Measurements from ENCODE around the gene GMDS. TPM values are rescaled to one million over a fixed set of nuclear protein-coding genes. Genes with fewer than 3 reads are reported as not detected.
A peak's percentile ranks its signal among the peaks of the same experiment; 100 is the strongest.

Gene GMDS
- total and polyA plus RNA-seq, 2 of the 8 experiments (the other 6 are each of a cell fraction or from before 2014, with no cell fraction given): 16.8 to 50.0 TPM

DNA sequence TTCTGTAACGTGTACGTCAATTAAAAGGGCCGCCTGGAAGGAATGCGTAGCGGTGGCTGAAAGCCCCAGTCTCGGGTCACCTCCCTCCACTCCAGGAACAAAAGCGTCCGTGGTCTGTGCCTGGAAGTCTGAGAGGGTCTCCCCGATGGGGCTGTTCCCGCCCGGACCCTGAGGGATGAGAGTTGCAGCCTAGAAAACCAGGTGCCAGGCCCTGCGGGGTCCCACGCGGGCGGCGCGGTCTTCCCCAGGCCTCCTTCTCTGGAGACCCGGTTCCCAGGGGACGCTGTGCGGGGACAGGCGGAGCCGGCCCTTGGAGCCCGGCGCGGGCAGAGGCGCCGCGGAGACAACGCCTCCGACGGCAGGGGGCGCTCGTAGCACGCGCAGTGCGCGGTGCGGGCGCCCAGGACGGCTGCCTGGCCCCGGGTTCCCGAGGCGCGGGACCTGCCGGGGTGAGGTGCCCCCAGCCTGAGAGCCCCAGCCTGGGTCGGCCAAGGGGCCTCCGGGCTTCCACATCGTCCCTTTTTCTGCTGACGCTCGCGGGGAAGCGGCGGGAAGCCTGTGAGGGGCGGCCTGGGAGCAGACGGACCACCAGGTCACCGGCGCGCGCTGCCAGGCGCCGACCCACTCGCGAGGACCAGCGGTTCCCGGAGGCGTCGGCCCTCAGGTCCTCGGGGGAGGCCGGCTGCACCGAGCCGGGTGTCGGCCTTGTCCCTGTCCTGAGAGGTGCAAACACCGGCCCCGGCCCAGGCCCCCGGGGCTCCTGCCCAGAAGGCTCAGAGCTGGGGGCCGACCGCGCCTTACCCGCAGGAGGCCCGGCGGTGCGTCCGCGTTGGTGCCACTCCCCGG lies 641.0 kb downstream of the GMDS start:
- peak in 1 of 2 experiments; percentile 93 for DNase-seq (ENCODE audit: low read depth in 1 of 2, low spot score in 2 of 2)
- POLR2A ChIA-PET (ENCODE audit: partially characterized antibody): no interaction called here
- WGBS, 2 experiments (ENCODE audit: extremely low coverage in 1 of 2, insufficient coverage in 1 of 2, insufficient read length in 1 of 2, insufficient replicate concordance in 2 of 2, low coverage in 1 of 2, low lambda C conversion rate in 2 of 2, missing lambda C conversion rate in 1 of 2): 4% methylated on average over 51 of the region's 85 CpGs; no CpG with 5 or more reads in 1 of the 2 experiments
- TF ChIP-seq EP300 (IDR thresholded peaks at IDR 0.05; ENCODE audit: borderline replicate concordance in 1 of 2, low read depth in 2 of 2, low read length in 2 of 2): 0 out of 3 replicates have a peak, but pooled peaks of 1 of the 2 experiments have one; percentile 14
- no peak for TF ChIP-seq EZH2 (IDR thresholded peaks at IDR 0.05; ENCODE audit: low read depth, low read length, severe bottlenecking)
- peak in 2 of 3 experiments; percentile 79 to 96; a peak in 3 of 4 replicates for TF ChIP-seq CTCF (IDR thresholded peaks at IDR 0.05; ENCODE audit: control extremely low read depth in 1 of 3, insufficient read depth in 1 of 3, low read depth in 1 of 3, low read length in 3 of 3)
- peak in 1 of 2 experiments; percentile 56; a peak in 1 of 4 replicates for TF ChIP-seq SIN3A (conservative IDR thresholded peaks at IDR 0.05 in 1 of 2, IDR thresholded peaks at IDR 0.05 in 1 of 2; ENCODE audit: low read depth in 1 of 2, low read length in 2 of 2)
- TF ChIP-seq KDM5A (IDR thresholded peaks at IDR 0.05; ENCODE audit: low read length): no peak; the same call in 1 of the 2 replicates
- 0 out of 2 replicates have a peak, but pooled peaks have one; percentile 28 for TF ChIP-seq GTF2F1 (IDR thresholded peaks at IDR 0.05; ENCODE audit: borderline replicate concordance, low read depth, low read length)
- TF ChIP-seq BRCA1 (IDR thresholded peaks at IDR 0.05; ENCODE audit: low read depth, low read length): no peak

More for the DNA sequence above, 641.0 kb downstream of the GMDS start:
- H3K27ac ChIP-seq (ENCODE audit: low read depth, low read length): no peak overlapping the region
- H3K27me3 ChIP-seq (replicated peaks in 1 of 4; ENCODE audit: control insufficient read depth in 3 of 4, extremely low read depth in 1 of 4, insufficient read depth in 3 of 4, low read length in 3 of 4): peaks cover 42 to 72% (median 65%) of the 10 kb centered on the region in 4 experiments
- H2AK5ac ChIP-seq (ENCODE audit: low read depth, low read length): no peak overlapping the region
- H3K36me3 ChIP-seq (ENCODE audit: control insufficient read depth in 2 of 4, insufficient read depth in 4 of 4, low read length in 3 of 4): peaks cover 0 to 11% (median 0%) of the 10 kb centered on the region in 4 experiments; a peak in 1 of 8 replicates
- H4K5ac ChIP-seq (ENCODE audit: insufficient read length, low read depth, low read length): no peak overlapping the region
- peaks cover 24% of the 10 kb centered on the region; the same call in 1 of the 2 replicates for H3K23me2 ChIP-seq (ENCODE audit: low read depth, low read length)
- H4K8ac ChIP-seq (ENCODE audit: extremely low read depth, insufficient read depth, low read length): peak overlapping the region; percentile 89
- H3K4me1 ChIP-seq (replicated peaks in 1 of 4; ENCODE audit: control insufficient read depth in 3 of 4, insufficient read depth in 4 of 4, low read length in 3 of 4): peaks cover 14 to 43% (median 20%) of the 10 kb centered on the region in 4 experiments
- no peak overlapping the region for H3K9ac ChIP-seq (replicated peaks in 1 of 4; ENCODE audit: extremely low read depth in 1 of 4, low read depth in 3 of 4, low read length in 3 of 4)
- peak overlapping the region; percentile 8 to 59 (median 42); a peak in 7 of 8 replicates for H3K4me3 ChIP-seq (ENCODE audit: extremely low read depth in 1 of 4, insufficient read depth in 2 of 4, low read depth in 3 of 4, low read length in 4 of 4)
- H2BK15ac ChIP-seq (ENCODE audit: low read length): no peak overlapping the region; the same call in 1 of the 2 replicates
- no peaks in the 10 kb centered on the region for H3K79me1 ChIP-seq (ENCODE audit: low read depth, low read length)
- H4K20me1 ChIP-seq (replicated peaks in 1 of 2; ENCODE audit: control insufficient read depth in 1 of 2, insufficient read depth in 2 of 2, low read length in 2 of 2): peaks cover 4 to 11% of the 10 kb centered on the region in 2 experiments
- peak overlapping the region; percentile 81 to 93 for H3K4me2 ChIP-seq (ENCODE audit: insufficient read depth in 1 of 2, low read depth in 2 of 2, low read length in 2 of 2)
- CTCF ChIA-PET (ENCODE audit: partially characterized antibody): interaction anchor here (0.6 to 4.5 kb wide), 6 partner anchors 8 to 603 kb away, joined by 3 to 37 read pairs (median 10); no protein-coding TSS in a partner anchor
- no peak overlapping the region for H3K4ac ChIP-seq (replicated peaks; ENCODE audit: insufficient read length, low read depth, low read length)
- H3K79me2 ChIP-seq (ENCODE audit: control insufficient read depth in 1 of 2, insufficient read depth in 2 of 2, low read length in 2 of 2): no peaks in the 10 kb centered on the region
- FAIRE-seq: no peak
- no peaks in the 10 kb centered on the region for H3K9me3 ChIP-seq (ENCODE audit: insufficient read depth in 2 of 2, low read depth in 1 of 2, low read length in 1 of 2)
- no peak overlapping the region for H3K56ac ChIP-seq (replicated peaks; ENCODE audit: insufficient read length, low read depth, low read length)
- no peak overlapping the region for H3K23ac ChIP-seq (ENCODE audit: insufficient read length)
- H2AFZ ChIP-seq (ENCODE audit: low read length): no peak overlapping the region; the same call in 1 of the 2 replicates
- no peak overlapping the region for H3K14ac ChIP-seq (ENCODE audit: insufficient read length)
- no peak overlapping the region for H3K18ac ChIP-seq (ENCODE audit: extremely low read depth, low read length)
- no peak overlapping the region for H2BK20ac ChIP-seq (ENCODE audit: low read length)
- no peak overlapping the region for H2BK5ac ChIP-seq (ENCODE audit: low read depth, low read length)
- H2BK12ac ChIP-seq (ENCODE audit: low read depth, low read length): no peak overlapping the region
- H2BK120ac ChIP-seq (replicated peaks; ENCODE audit: low read depth, low read length): no peak overlapping the region
- no peak overlapping the region for H4K91ac ChIP-seq (replicated peaks; ENCODE audit: insufficient read length, low read length)
